ENCODE data around the gene ESYT1. TPM values are rescaled to one million over a fixed set of nuclear protein-coding genes. Genes with fewer than 3 reads are reported as not detected.
"Not testable (repeated sequence)": the region's sequence is repeated elsewhere in the genome, so short reads cannot be mapped to it uniquely, and the experiment has no call there.

The ESYT1 gene
- polyA plus RNA-seq, 4 donors, result 74.7 to 87.1 (median 75.3) TPM

GRCh38 chr12:56103066-56103711 lies 24.9 kb upstream of the ESYT1 start:
- DNase-seq (ENCODE audit: low read depth in 4 of 4, low spot score in 2 of 4), result no peak

- DNase-seq (ENCODE audit: low read depth in 4 of 4, low spot score in 2 of 4), result no peak
These were observed 24.3 kb upstream of the ESYT1 start for GRCh38 chr12:56103823-56104108.

DNA sequence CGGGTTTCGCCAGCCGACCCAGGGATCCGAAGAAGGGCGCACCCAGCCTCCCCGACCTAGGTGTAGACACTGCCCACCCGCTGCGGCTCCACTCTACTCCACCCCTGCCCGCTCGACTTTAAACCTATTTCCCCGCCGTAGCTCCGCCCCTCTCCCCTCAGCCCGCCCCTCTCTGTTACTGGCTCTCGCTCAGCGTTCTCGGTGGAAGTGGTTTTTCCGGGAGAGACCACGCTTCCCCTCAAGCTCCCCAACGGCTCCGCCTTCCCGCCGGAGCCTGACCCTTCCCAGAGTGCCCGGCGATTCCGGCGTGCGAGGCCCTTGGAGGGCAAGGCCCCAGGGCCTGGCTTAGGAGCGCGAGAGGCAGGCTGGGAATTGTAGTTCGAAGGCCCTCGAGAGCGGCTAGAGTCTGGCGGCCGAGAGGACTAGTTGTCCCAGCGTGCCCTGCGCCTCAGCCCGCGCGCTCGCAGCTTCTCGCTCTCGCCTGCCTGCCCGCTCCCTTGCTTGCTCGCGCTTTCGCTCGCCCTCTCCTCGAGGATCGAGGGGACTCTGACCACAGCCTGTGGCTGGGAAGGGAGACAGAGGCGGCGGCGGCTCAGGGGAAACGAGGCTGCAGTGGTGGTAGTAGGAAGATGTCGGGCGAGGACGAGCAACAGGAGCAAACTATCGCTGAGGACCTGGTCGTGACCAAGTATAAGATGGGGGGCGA lies 23.8 kb upstream of the ESYT1 start, which contains the start of gene PA2G4:
Gene PA2G4 (plus strand): TSS at position 451 of the 706 bp plus-strand sequence. CDS start 179 bp downstream, at position 630.
- peak; percentile 93 to 99 (median 96) for DNase-seq (ENCODE audit: low read depth in 4 of 4, low spot score in 2 of 4)

DNA sequence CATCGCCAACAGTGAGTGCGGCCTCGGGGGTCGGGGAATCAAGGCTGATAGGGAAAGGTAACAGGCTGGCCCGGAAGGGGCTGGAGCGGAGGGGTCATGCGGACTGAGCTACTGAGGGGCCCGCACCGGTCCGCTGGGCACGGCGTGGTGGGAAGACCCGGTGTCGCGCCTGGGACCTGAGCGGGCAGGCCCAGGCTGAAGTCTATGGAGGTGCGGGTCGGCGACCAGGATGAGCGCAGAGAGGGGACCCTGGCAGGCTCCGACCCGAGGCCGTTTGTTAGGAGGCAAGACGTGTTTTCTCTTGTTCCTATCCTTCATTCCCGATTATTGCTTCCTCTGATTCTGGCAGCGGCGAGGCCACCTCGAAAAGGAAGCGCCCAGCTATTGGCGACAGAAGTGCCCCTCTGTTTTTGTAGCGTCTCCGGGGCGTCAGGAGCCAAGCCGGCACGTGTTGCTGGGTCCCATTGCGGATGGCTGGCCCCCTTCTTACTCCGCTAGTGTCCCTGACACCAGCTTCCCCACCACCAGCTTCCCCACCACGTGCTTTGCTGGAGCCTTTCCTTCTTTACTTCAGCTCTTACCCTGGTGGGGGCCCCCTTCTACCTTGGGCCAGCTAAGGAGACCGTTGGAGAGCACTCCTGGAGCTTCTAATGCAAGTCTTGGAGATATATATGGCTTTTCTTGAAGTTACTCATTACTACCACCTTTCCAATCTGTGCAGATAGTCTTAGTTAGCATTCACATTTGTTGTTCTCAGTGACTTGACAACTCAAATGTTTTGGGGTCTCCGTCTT lies 23.1 kb upstream of the ESYT1 start:
- DNase-seq (ENCODE audit: low read depth in 4 of 4, low spot score in 2 of 4), result no peak

DNA sequence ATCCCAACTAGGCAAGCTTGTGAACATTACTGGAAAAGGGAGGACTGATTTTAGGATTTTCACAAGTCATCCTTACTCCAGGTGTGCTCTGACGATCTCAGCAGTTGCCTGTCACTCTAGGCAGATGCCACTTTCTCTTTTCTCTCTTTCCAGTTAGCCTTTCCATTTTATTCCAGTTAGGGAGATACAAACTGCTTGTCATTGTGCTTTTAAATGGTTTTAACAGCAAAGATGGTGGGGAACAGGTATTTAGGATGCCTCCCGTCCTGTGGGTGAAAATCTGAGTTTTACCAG lies 22.5 kb upstream of the ESYT1 start:
- DNase-seq (ENCODE audit: low read depth in 4 of 4, low spot score in 2 of 4), result no peak

DNA sequence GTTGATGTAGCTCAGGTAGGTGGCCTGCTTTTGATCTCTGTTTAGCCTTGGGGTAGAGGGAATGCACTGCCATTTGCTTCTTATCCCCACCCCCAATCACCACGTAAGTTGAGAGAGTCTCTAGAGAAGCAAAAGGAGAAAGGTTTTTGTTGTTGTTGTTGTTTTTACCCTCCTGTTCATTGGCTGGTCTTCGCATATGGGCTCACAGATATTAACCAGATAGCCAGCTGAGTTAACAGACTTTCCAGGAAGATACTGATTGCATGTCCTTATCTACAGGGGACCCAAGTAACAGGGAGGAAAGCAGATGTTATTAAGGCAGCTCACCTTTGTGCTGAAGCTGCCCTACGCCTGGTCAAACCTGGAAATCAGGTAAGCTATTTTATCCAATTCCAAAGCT lies 20.8 kb upstream of the ESYT1 start:
- no peak for DNase-seq (ENCODE audit: low read depth in 4 of 4, low spot score in 2 of 4)

DNA sequence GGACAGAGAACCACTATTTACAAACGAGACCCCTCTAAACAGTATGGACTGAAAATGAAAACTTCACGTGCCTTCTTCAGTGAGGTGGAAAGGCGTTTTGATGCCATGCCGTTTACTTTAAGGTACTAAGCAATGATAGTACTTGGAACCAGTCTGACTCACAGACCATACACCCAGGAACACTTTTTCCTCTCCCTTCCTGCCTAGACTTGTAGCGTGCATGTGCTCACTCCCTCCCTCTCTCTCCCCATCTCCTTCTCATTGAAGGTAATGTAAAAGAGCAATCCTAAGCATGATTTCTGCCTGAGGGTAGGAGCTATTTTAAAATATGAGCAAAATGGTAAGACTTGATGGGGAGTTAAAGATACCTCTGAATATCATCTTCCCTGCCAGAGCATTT lies 17.5 kb upstream of the ESYT1 start:
- DNase-seq (ENCODE audit: low read depth in 4 of 4, low spot score in 2 of 4), result no peak

DNA sequence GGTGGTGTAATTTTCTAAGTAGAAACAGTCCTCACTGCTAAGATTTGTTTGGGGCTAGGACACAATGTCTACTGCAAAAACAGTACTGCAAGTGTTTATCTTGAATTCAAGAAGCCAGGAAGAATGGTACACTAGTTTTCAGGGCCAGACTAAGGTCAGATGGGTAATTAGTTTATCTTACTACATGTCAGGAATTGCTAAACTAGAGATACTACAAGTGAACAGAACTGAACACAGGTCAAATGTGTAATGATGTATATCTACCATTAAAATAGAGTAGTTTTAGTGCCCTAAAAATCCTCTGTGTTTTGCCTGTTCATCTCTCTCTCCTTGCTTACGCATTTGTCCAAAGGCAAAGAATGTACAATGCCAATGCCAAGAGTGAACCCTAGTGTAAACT lies 14.0 kb upstream of the ESYT1 start:
- no peak for DNase-seq (ENCODE audit: low read depth in 4 of 4, low spot score in 2 of 4)

- peak in 1 of 4 donors; percentile 6 for DNase-seq (ENCODE audit: low read depth in 4 of 4, low spot score in 2 of 4)
These were observed 12.7 kb upstream of the ESYT1 start for GRCh38 chr12:56115329-56115728.

- DNase-seq (ENCODE audit: low read depth in 4 of 4, low spot score in 2 of 4), result peak; percentile 97 to 100 (median 98)
These were observed 11.6 kb upstream of the ESYT1 start, which contains the start of gene RPL41 for GRCh38 chr12:56116267-56117081. Gene RPL41 (plus strand): TSS chr12:56116633.

- DNase-seq (ENCODE audit: low read depth in 4 of 4, low spot score in 2 of 4), result not testable (repeated sequence)
These were observed 10.9 kb upstream of the ESYT1 start for GRCh38 chr12:56117082-56117706.

DNA sequence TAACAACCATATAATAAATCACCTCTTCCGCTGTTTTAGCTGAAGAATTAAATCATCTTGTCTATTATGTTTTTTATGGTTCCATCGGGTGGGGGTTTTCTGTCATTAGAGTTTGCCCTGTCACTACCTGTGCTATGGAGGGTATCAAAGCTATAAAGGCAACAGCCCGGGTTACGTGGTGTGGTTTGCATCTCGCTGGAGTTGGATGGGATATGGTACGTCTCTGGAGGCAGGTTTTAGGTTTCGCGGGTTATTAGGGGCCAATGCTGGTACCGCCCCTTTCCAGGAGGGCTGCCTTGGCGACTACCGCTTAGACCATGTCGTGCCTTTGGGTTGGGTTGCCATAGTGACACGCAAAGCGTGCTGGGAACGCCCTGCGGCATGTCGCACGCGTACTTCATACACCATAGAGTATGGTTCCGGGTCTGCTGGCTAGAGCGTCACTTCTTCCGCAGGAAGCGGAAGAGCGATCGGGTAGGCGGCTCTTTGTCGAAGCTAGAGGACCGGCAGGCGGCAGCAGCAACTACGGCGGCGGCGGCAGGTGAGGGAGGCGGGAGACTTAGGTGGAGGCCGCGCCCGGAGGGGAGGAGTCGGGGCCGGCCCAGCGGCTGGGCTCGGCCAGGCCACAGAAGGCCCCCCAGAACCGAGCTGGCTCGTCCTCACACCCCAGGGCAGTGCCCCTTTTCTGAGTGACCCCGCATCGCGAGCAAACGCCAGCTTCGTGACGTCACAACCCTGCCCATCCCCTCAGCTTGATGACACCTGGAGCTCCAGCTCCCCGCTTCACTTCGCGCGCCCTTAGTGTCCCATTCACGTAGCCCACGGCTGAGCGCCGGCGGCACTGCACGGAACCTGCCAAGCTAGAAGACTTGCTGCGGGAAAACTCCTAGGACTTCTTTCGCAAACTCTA lies 10.0 kb upstream of the ESYT1 start, which contains the start of gene ZC3H10:
Gene ZC3H10 (plus strand): TSS at position 489 of the 910 bp plus-strand sequence. CDS start 2,297 bp downstream, outside the sequence.
- DNase-seq (ENCODE audit: low read depth in 4 of 4, low spot score in 2 of 4), result peak; percentile 91 to 98 (median 95)

GRCh38 chr12:56118688-56119357 lies 9.2 kb upstream of the ESYT1 start:
- no peak for DNase-seq (ENCODE audit: low read depth in 4 of 4, low spot score in 2 of 4)

DNA sequence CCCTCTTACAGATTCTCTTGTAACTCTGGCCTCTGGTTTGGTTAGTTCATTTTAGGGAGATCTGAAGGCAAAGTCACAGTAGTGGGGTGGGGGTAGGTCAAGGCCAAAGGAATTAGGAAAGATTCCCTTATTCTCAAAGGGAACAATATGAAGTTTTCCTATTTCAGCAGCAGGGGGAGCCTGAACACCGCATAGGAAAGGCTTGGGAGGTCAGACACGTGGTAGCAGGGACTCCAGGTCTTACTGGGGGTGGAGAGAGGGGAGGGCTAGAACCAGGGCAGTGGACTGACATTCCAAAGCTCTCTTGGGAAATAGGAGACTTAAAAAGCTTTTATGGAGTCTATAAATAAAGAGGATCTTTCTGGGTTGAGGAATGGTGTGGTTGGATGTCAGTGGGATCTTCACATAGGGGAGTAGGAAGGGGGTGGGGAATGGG lies 8.7 kb upstream of the ESYT1 start:
- peak in 3 of 4 donors; percentile 43 to 84 (median 67) for DNase-seq (ENCODE audit: low read depth in 4 of 4, low spot score in 2 of 4)

- no peak for DNase-seq (ENCODE audit: low read depth in 4 of 4, low spot score in 2 of 4)
These were observed 7.8 kb upstream of the ESYT1 start for GRCh38 chr12:56120158-56120846.

- no peak for DNase-seq (ENCODE audit: low read depth in 4 of 4, low spot score in 2 of 4)
These were observed 6.7 kb upstream of the ESYT1 start for GRCh38 chr12:56121204-56121870.

GRCh38 chr12:56122637-56123036 lies 5.4 kb upstream of the ESYT1 start:
- DNase-seq (ENCODE audit: low read depth in 4 of 4, low spot score in 2 of 4), result no peak

Measured in left renal cortex interstitium (tissue), 4 donors.